Ovary (tissue), 9 donors: ENCODE results near the gene SFPQ. TPM values are rescaled to one million over a fixed set of nuclear protein-coding genes. Genes with fewer than 3 reads are reported as not detected.

Experiments
- DNase-seq, 5 donors: peaks; one replicate each; pipeline ENCODE4 v3.0.0-alpha.2; 2019 to 2020
- H3K27ac ChIP-seq, 2 donors: fragments of 200-600 bp; one replicate each; pipeline versions ENCODE4 v1.5.1 to v1.8.0; 2019 to 2022
- H3K27me3 ChIP-seq: fragments of 200-600 bp; one replicate; pipeline ENCODE4 v1.8.0; 2022
- H3K36me3 ChIP-seq: fragments of 200-600 bp; sonication (generic); one replicate; pipeline ENCODE4 v1.5.1; 2019
- H3K4me1 ChIP-seq: one replicate; pipeline ENCODE4 v1.8.1; 2013; ENCODE audit warnings: mild to moderate bottlenecking, moderate library complexity; ENCODE audit not compliant: insufficient read depth
- H3K4me3 ChIP-seq: fragments of 200-600 bp; sonication (generic); one replicate; pipeline ENCODE4 v1.5.1; 2017
- H3K9me3 ChIP-seq, 2 donors: fragments of 200-600 bp in 1 of 2; sonication (generic) in 1 of 2; one replicate each; pipeline versions ENCODE4 v1.5.1 to v1.8.1; 2013 to 2019; ENCODE audit warnings: mild to moderate bottlenecking in 1 of 2, moderate library complexity in 1 of 2
- EP300 ChIP-seq: sonication (generic); formaldehyde crosslinking; IDR thresholded peaks from one replicate; pipeline ENCODE4 v1.6.1; 2017; ENCODE audit warnings: antibody characterized with exemption
- POLR2A ChIP-seq: fragments of 450-650 bp; IDR thresholded peaks from one replicate; pipeline ENCODE4 v1.6.1; 2017; ENCODE audit warnings: antibody characterized with exemption, mild to moderate bottlenecking, moderate library complexity
- whole genome bisulfite sequencing, 3 donors: extraction: QIAGEN DNeasy Blood & Tissue Kit in 1 of 3; methylation state at CpG; one replicate each; pipeline versions ENCODE4 v1.1.5 to v1.1.7; 2013 to 2017; 5-methylcytosine and 5-hydroxymethylcytosine counted together
- intact Hi-C, 4 donors: fragments of 100-400 bp; cut with DNase I; formaldehyde crosslinking; loops; one replicate each; pipeline versions ENCODE4 v1.11.0 to v1.15.1; 2022 to 2023
- polyA plus RNA-seq, 2 donors: library from polyadenylated mRNA; stranded (reverse); fragments of 200-250 nt in 1 of 2; fragments of 350-450 nt in 1 of 2; fragmentation: Illumina TruSeq in 1 of 2; extraction: RNeasy Lipid Tissue Mini Kit (QIAGEN cat#74804) in 1 of 2; gene quantifications; one replicate each; pipeline ENCODE4 v1.2.3, GENCODE V29; 2013 to 2014
- total RNA-seq, 7 donors: library from RNA; depleted of rRNA in 2 of 7; stranded (reverse); fragments of >200 nt in 2 of 7; fragmentation: NEBNext Ultra II Directional in 3 of 7; extraction: Animal tissue kit (Norgen Biotek cat#: 25700) in 3 of 7; gene quantifications; one replicate each; pipeline versions ENCODE4 v1.1.0 to v1.2.4, GENCODE V29; 2016 to 2023
- TF ChIP-seq, protein P1 (sequence below), 3 donors: fragments of 450-650 bp in 2 of 3; fragments of 200-600 bp in 1 of 3; IDR thresholded peaks; one replicate each; pipeline versions ENCODE4 v1.5.1 to v1.8.0; 2016 to 2022; ENCODE audit warnings: antibody characterized with exemption in 3 of 3, mild to moderate bottlenecking in 1 of 3
- donor health status: DM: no; HTN: no; CAD: no; lungs with moderate emphysema.
- donor health status: DM: no; HTN: no; CAD: no.
- donor health status: Bipolar disorder and iron deficiency.
- donor health status: DM: yes; HTN: yes; CAD: no.
- donor health status: DM: no; HTN: no; CAD: no.
- donor health status: DM: yes; HTN: yes; CAD: no.

The SFPQ gene
- total and polyA plus RNA-seq, 9 donors: 205 to 295 (median 270) TPM

DNA sequence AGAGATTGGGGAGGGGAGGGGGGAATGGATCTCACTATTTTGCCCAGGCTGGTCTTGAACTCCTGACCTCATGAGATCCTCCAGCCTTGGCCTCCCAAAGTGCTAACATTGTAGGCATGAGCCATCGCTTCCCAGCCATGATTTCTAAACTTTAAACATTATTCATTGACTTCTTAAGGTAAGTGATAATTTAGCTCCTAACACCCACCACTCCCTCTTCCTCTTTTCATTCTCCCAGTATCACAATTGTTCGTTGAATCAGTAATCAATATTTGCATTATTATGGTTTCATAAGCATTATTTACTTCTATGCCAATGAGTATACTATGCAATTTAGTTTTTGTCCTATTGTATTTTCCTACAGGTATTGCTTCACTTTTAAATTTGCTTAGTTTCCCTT is 33.6 kb upstream of the SFPQ start:
- no peak for DNase-seq

DNA sequence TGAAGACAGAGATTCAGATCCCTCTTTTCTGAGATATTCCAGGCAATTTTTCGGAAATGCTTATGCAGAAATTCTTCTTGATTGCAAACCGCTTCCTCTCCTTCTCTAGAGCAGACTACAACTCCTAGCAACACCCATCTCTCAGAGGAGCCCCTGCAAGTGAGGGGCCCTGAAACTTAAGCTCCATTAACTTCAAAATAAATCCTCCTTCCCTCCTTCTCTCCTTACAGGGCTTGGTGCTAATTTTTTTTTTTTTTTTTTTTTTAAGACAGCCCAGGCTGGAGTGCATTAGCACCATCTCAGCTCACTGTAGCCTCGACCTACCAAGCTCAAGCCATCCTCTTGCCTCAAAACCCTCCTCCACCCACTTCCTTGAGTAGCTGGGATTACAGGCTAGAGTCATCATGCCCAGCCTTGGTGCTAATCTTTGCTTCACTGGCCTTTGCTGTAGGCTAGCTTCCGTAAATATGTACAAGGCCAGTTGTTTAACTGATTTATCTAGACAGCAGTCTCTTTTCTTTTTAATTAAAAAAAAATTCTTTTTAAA is 30.2 kb upstream of the SFPQ start:
- Histone ChIP-seq H3K27me3 (no peaks in the 10 kb centered on the region), H3K36me3 (no peaks in the 10 kb centered on the region), H3K9me3 (no peaks in the 10 kb centered on the region), H3K4me3 (no peak overlapping the region), H3K27ac (peak overlapping the region in 1 of 2 donors; percentile 10), H3K4me1 (peaks cover 3% of the 10 kb centered on the region)
- WGBS, 3 donors: 31 to 37% (median 31%) methylated on average over 4 of the region's 4 CpGs
- intact Hi-C loops: no loop called here
- TF ChIP-seq, protein P1, sequence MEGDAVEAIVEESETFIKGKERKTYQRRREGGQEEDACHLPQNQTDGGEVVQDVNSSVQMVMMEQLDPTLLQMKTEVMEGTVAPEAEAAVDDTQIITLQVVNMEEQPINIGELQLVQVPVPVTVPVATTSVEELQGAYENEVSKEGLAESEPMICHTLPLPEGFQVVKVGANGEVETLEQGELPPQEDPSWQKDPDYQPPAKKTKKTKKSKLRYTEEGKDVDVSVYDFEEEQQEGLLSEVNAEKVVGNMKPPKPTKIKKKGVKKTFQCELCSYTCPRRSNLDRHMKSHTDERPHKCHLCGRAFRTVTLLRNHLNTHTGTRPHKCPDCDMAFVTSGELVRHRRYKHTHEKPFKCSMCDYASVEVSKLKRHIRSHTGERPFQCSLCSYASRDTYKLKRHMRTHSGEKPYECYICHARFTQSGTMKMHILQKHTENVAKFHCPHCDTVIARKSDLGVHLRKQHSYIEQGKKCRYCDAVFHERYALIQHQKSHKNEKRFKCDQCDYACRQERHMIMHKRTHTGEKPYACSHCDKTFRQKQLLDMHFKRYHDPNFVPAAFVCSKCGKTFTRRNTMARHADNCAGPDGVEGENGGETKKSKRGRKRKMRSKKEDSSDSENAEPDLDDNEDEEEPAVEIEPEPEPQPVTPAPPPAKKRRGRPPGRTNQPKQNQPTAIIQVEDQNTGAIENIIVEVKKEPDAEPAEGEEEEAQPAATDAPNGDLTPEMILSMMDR (IDR thresholded peaks at IDR 0.05): no peak
- TF ChIP-seq EP300: no peak
- TF ChIP-seq POLR2A: no peak
- no peak for DNase-seq

More for the DNA sequence above, 33.6 kb upstream of the SFPQ start:
- H3K27ac ChIP-seq: no peak overlapping the region
- TF ChIP-seq EP300: no peak
- no peak overlapping the region for H3K4me3 ChIP-seq
- H3K4me1 ChIP-seq: peaks cover 3% of the 10 kb centered on the region
- 91 to 95% (median 93%) methylated on average over 2 of the region's 2 CpGs for WGBS, 3 donors
- H3K27me3 ChIP-seq: no peaks in the 10 kb centered on the region
- no peaks in the 10 kb centered on the region for H3K9me3 ChIP-seq
- no peaks in the 10 kb centered on the region for H3K36me3 ChIP-seq
- intact Hi-C loops: no loop called here

DNA sequence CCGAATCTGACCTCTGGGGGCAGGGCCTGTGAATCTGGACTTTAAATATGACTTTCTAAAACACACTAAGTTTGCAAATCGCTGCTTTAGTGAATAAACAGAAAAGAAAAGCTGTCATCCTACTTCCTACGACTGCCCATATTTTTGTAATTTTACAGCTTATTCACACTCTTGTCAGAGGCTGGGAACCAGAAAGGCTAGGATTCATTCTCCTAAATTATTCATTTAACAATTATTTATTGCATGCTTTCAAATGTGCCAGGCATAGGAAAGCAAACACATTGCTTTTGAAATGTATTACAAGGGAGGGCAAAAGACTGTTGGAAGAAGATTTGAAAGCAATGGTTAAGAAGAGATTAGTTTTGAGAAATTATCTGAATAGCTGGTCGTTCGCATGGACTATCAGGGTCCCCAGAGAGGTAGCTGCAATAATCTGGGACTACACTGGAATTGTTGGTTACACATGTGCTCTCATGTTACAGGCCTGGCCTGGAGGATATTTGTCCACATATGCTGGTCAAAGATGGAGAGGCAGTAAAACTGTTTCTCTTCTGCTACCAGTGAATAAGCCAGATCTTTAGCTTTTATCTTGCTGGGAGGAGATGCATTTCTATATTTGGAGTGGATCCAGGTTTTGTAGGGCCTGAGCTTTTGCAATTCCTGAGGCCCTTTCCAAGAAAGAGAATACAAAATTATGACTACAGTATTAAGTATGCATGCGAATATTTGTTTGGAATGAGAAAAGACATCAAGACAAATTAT is 29.6 kb upstream of the SFPQ start:
- Histone ChIP-seq H3K9me3 (no peaks in the 10 kb centered on the region), H3K36me3 (no peaks in the 10 kb centered on the region), H3K4me3 (no peak overlapping the region), H3K27ac (peak overlapping the region in 1 of 2 donors; percentile 10), H3K4me1 (peaks cover 3% of the 10 kb centered on the region), H3K27me3 (no peaks in the 10 kb centered on the region)
- TF ChIP-seq EP300 (no peak), POLR2A (no peak)
- TF ChIP-seq, protein P1 (IDR thresholded peaks at IDR 0.05): no peak
- WGBS, 3 donors: 12 to 17% (median 15%) methylated on average over 6 of the region's 6 CpGs
- DNase-seq: no peak
- intact Hi-C loops: no loop called here

DNA sequence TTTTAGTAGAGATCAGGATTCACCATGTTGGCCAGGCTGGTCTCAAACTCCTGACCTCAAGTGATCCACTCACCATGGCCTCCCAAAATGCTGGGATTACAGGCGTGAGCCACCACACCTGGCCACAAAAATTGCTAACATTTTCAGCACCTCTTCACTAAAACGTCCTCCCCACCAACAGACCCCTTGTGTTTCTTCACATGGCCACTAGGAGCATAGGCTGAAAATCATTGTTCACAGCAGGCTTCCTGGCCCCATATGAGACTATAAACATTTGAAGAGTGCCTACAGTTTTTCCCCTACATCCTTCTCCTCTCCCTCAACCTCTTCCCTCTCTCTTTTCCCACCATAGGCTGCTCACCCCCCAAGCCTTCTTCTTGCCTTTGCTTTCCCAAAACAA is 28.0 kb upstream of the SFPQ start:
- H3K27ac ChIP-seq: no peak overlapping the region
- H3K9me3 ChIP-seq: no peaks in the 10 kb centered on the region
- WGBS, 3 donors: 60 to 72% (median 62%) methylated on average over 2 of the region's 2 CpGs
- H3K4me3 ChIP-seq: no peak overlapping the region
- H3K4me1 ChIP-seq: peaks cover 3% of the 10 kb centered on the region
- TF ChIP-seq EP300 (no peak), POLR2A (no peak)
- TF ChIP-seq, protein P1 (IDR thresholded peaks at IDR 0.05): no peak
- no peak for DNase-seq
- intact Hi-C loops: no loop called here
- no peaks in the 10 kb centered on the region for H3K36me3 ChIP-seq
- no peaks in the 10 kb centered on the region for H3K27me3 ChIP-seq

DNA sequence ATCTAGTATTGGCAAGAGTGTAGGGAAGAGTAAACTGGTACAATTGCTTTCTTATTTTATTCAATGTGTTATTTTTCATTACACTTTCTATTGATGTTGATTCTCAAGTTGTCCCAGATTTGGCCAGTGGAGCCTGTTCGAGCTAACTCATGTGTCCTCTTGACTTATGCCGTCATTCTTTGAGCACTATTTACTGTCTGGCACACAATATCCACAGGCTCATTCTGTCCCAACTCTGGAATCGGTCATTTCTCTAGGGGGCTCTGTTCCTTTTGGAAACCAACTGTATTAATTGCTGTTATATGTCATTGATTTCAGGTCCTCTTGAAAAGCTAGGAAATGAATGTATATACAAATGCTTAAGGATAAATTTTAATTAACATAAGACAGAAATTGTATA is 22.4 kb upstream of the SFPQ start:
- 5 to 14% (median 12%) methylated on average over 3 of the region's 3 CpGs for WGBS, 3 donors
- H3K27ac ChIP-seq: no peak overlapping the region
- H3K9me3 ChIP-seq: no peaks in the 10 kb centered on the region
- no peak for TF ChIP-seq POLR2A
- H3K4me1 ChIP-seq: peaks cover 3% of the 10 kb centered on the region
- H3K27me3 ChIP-seq: no peaks in the 10 kb centered on the region
- DNase-seq: no peak
- intact Hi-C loops: no loop called here
- H3K4me3 ChIP-seq: no peak overlapping the region
- H3K36me3 ChIP-seq: no peaks in the 10 kb centered on the region
